GM19468 (cell line): ENCODE results near the gene SNX19.
"Not testable (repeated sequence)": the region's sequence is repeated elsewhere in the genome, so short reads cannot be mapped to it uniquely, and the experiment has no call there.

Experiments used
- ATAC-seq: cut with Tn5 transposase; IDR thresholded peaks from one replicate; pipeline ENCODE4 v1.9.1; 2021; ENCODE audit warnings: mild to moderate bottlenecking, moderate library complexity, moderate number of reproducible peaks; ENCODE audit not compliant: unreplicated experiment; ENCODE audit errors: extremely low read depth

SNX19 gene

DNA sequence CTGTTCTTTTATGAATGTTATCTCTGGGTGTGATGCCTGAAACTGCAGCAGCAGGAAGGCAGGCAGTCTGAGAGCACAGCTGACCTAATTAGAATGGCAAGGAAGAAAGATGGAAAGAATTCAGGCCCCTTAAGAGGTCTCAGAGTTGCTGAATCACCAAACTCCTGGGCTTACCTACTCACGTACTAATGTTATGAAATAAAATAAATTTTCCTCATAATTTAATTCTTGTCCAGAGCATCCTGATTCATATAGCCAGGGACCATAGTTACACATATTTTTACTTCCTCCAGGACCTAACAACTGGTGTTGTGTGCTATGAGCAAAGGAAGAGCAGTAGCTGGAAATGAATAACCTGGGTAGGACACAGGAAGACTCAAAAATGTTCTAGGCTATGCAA lies 41.9 kb downstream of the SNX19 start:
- ATAC-seq: no peak

DNA sequence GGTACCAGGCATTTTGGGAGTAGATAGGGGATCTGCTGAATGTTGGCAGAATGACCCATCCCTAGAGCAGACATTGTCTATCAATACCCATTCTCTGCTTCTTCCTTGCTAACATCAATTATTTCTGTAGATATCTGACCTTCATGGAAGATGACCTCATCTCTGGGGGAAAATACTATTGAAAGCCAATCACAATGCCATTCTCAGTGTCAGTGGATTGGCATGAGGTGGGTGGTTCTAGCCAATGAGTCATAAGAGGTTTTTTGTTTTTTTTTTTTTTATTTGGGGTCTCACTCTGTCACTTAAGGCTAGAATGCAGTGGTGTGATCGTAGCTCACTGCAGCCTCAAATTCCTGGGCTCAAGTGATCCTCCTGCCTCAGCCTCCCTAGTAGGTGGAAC lies 42.5 kb downstream of the SNX19 start:
- ATAC-seq: no peak

DNA sequence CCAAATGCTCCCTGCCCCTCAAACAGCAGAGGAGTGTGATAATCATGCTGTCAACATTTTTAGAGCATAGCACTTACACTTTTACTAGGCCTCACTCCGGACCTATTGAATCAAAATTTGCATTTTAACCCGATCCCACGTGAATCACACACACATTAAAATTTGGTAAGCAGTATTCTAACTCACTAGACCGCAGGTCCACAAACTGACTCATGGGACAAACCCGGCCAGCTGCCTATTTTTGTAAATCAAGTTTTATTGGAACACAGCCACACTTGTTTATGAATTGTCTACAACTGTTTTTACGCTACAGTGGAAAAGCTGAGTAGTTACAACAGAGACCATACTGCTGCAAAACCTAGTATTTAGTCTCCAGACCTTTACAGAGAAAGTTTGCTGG lies 43.3 kb downstream of the SNX19 start:
- ATAC-seq: no peak

DNA sequence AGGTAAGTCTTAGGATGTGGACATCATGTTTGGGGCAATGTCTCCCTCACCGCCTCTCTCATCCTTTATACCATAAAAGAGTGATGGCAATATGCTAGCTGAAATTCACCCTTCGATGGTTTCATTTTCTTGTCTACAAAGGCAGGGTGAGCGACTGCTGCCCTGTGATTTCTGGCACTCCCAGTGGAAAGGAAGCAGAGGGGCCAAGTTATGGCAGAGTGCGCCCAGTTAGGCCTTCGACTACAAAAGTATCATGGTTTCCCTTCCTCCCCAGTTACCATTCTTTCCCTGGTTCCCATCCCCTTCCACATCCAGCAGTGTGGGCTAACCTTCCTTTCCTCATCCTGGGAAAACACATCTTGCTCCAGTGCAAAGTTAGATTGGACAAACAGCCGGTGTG lies 43.8 kb downstream of the SNX19 start:
- no peak for ATAC-seq

DNA sequence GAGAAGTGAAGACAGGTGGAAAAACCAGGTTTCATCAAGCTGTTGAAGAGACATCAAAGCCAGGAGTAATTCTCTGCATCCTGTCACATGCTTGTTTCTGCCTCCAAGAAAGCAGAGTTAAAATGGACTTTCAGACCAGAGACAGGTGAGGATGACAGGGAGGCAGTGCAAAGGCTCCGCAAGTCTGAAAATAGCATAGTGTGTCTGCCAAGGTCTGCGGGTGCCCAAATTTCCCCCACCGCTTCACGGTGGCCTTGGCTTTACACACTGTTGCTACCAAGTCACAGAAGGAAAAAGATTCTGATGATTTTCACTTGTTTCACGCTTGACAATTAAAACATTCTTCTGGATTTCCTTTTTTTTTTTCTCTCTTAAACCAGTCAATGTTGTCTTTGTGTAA lies 44.2 kb downstream of the SNX19 start:
- ATAC-seq: no peak

DNA sequence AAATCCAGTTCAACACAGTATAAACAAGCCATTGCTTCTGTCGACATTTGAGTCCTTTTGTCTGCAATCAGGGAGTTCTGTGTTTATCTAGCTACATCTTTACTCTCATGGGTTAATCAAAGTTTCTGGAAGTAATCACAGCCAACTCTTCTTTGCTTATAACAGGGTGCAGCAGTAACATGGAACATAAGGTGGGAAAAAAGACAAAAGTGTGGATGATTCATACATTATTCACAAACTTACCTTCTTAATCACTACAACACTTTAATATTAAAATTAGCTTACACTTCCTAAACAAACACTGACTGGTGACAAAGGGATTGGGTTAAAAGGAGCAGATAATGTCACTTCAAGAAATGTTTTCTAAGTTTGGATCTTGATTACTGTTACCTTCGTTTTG lies 44.7 kb downstream of the SNX19 start:
- no peak for ATAC-seq

DNA sequence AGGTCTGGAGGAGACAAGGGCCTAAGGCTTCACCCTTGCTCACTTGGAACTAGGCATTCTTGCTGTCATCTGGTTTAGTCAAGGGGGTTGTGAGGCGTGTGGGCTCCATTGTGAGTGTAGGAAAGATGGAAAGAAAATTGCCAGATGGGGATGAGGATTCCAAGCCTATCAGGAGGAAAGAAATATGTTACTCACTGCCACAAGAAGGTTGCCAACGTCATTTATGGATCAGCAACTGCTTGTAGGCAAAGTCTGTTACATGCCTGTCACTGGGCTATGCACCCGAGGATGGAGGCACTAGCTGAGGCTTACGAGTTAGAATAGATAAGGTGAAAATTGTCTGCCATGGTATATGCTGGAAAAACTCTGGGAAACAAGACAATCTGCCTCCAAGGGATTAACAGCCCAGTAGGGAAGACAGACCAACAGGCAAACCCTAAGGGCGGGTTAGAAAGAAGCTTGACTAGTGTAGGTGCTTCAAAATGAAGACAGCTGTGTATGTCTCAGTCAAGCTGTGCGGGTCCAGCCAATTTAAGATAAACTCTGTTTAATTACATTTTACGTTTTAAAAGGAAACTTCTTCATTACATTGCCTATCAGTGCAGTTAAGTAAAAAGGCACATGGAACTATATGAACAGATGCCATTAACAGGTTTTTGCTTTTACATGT lies 47.4 kb downstream of the SNX19 start:
- no peak for ATAC-seq

DNA sequence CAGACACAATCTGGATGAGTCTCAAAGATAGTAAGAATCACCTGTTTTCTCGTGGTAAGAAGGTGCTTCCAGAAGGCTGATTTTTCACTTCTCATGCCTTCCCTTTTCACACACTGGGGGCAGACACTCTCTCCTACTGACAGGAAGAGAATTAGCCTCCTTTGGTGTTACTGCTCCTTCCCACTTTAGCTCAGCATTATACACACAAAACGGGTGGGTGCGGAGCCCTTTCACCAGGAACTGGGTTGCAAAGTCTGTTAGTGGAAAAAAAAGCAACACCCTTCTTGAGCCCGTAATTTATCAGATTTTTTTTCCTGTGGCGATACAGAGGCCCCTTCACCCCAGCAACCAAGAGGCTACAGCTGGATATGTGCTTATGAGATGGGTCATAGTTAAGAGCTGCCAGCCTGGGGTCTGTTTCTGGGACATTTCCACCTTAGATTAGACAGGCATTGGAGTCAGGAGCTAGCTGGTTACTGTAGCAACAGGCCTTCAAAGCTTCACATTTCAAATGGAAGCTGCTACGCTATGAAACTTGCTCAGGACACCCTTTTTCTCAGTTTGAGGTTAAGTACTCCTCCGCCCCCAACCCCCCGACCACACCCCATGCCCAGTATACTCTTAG lies 48.1 kb downstream of the SNX19 start:
- ATAC-seq: no peak

DNA sequence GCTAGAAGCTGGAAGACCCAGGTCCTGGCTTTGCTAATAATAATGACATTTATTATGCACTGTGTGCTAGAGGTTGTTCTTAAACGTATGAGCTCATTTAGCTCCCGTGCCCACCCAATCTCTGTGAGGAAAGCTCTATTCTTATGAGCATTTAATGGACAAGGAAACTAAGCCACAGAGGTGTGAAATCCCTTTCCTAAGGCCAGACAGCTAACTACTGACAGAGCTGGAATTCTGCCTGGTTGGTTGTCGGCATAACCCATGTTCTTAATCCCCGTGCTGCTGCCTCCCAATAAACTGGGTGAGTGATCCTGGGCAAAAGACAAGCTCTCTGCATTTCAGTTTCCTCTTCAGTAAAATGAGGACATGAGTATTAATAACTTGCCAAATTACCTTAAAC lies 49.4 kb downstream of the SNX19 start:
- no peak for ATAC-seq

DNA sequence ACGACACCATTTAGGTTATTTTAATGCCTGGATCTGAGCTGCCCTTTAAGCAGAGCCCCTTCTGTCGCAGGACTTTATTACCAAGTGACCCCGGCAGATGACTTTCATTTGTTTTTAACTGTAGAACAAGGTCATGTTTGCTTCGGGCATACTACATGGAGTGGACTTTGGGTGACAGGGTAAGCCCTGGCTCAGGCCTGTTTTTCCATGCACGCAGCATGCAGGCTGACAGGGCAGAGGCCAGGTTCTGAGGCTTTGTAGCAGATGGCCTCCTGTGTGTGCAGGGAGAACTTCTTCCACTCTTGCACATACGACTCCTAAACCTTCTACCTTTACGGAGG lies 50.5 kb downstream of the SNX19 start:
- no peak for ATAC-seq

DNA sequence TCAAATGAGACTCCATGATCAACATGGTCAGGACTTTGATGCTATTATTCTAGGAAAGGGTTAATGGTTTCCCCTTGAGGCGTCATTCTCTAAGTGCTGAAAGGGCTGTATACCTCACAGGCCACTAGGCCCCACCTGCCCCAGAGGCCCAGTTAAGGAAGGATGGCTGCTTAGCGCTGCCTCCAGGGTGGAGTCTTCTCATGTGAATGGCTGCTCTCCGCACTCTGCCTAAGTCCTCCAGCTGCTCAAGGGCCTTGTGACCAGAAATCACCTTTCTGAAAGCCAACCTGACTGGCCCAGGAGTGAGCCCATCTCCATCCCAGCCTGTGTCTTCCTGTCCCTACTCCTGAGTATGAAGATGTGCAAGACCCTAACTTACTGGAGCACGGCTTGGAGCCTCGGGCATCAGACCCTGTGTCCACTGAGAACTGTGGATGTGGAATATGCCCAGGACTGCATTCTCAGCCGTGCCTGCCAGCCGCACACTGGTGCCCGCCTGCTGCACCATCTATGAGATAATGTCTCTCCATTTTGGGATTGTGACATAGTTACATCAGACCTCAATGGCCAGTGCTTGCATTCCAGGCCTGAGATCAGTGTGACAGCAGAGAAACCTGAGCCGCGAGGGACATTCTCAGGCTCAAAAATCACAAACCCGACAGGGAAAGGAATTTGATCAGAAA lies 51.0 kb downstream of the SNX19 start:
- no peak for ATAC-seq

DNA sequence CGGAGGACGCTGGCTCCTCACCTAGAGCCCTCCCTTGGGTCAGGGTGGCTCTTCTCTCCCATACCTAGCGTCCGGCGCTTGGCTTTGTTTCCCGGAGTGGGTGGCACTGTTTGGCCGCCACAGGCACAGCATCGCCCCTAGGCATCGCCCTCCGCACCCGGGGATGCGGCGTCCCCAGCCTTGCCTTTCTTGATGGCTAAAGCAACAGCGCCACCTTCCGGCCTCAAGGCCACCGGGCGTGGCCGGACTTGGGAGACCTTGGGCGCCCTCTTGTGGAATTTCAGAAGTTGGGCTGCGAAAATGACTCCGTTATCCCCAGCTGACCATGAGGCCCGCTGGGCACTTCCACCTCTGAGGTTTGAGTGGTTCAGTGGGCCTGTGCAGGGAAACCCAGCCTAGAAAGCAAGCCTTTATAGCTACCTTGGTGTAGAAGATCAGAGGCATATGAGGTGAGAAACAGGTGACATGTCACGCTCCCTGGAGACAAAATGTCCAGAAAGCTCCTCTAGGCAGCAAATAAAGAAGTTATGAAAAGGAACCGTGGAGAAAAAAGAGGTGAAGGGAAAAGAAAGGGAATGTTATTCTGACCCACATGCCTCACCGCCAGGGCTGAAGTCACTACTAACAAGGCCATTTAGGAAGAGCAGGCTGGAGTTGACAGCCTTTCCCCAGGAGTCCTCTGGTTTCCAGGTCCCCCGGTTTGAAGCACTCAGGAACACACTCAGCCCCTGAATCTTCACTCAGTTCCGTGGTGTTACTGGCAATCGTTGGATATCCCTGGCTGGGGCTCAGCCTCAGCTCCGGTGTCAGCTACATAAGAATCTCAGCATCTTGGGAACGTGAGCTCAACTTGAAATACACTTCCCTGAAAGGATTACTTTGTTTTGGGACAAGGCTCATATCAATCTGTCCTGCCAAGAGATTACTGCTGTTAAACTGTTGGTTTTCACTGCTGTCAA lies 54.1 kb downstream of the SNX19 start:
- peak; percentile 51 for ATAC-seq

DNA sequence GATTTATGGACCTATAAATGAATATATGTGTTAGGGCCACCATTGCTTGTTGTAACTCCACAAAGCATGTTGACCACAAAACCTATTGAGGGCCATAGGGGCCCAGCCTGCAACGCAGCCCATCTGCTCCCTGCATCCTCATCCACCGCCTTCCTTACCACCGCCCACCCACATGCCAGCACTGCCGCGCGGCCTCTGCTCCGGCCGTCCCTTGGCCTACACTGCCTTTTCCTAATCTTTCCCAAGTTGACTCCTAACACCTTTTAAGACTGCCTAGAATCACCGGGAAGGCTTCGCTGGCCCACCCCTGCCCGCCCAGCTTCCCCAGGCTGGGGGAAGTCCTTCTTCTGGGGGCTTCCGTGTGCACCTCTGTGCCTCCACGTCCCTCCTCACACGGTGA lies 55.0 kb downstream of the SNX19 start:
- ATAC-seq: no peak

DNA sequence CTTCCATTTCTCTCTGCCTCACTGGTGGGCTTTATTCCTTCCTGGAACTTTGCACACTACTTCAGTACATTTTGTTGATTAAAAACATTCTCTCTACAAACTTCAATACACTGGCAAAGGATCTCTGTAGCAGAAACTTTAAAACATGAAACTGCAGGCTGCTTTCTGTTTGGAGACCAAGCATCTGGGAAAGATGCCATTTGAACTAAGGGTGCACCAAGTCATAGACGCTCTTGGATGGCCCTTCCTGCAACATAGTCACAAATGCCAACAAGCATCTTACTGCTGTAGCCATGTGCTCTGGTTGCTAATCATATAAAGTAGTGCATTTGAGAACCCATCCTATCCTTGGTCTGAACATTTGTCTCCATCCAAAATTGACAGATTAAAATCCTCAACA lies 56.4 kb downstream of the SNX19 start:
- no peak for ATAC-seq

DNA sequence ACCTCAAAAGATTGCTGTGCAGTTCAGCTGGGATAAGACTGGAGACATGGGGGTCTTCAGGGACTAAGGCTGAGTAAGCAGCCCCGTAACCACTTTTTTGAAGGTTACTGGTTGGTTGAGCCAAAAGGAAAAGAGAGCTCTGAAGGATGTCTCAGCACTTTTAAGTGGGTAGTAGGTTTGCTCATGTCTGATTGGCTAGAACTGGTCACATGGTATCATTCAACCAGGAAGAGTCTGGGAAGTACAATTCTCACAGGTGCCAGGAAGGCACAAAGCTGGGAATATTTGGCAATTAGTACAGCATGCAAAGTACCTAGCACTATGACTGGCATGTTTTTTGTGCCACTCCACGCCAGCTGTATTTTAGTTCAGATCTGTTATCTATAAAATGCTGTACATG lies 58.1 kb downstream of the SNX19 start:
- ATAC-seq: no peak

DNA sequence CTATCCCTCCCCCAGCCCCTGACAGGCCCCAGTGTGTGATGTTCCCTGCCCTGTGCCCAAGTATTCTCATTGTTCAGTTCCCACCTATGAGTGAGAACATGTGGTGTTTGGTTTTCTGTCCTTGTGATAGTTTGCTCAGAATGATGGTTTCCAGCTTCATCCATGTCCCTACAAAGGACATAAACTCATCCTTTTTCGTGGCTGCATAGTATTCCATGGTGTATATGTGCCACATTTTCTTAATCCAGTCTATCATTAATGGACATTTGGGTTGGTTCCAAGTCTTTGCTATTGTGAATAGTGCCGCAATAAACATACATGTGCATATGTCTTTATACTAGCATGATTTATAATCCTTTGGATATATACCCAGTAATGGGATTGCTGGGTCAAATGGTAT lies 60.6 kb downstream of the SNX19 start:
- ATAC-seq: not testable (repeated sequence)

DNA sequence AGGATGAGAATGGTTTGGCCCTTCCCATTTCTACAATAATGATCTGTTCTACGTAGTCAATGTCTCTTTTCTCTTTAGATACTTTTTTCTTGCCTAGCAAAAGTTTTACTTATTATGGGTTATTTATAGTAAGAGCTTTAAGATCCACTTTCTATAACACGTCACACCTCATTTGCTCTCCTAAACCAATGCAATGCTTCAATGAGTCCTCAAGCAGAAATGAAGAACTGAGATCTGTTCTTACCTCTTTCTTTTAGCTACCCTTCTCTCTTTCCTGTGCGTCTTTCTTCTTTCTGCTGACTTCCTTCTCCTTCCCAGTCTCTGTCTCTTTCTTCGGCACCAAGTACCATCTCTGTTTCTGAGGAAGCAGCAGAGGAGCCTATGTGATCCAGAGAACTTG lies 61.8 kb downstream of the SNX19 start:
- no peak for ATAC-seq

DNA sequence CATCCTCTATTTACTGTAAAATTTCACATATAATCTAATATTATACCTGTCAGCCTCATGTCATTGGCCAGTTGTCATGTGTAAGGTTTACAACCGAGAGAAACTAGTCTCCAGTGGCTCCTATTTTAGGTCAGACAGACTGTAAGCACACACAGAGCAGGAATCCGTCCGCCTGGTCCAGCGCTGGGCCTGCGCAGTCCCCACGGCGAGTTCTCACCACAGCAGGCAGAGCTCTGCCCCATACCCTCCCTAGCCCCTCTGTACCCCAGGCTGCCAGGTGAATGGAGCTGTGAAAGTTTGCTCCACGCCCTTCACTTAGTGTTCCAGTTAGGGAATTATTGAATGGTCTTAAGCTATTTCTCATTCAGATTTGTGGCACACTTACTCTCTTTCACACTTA lies 63.7 kb downstream of the SNX19 start:
- no peak for ATAC-seq

DNA sequence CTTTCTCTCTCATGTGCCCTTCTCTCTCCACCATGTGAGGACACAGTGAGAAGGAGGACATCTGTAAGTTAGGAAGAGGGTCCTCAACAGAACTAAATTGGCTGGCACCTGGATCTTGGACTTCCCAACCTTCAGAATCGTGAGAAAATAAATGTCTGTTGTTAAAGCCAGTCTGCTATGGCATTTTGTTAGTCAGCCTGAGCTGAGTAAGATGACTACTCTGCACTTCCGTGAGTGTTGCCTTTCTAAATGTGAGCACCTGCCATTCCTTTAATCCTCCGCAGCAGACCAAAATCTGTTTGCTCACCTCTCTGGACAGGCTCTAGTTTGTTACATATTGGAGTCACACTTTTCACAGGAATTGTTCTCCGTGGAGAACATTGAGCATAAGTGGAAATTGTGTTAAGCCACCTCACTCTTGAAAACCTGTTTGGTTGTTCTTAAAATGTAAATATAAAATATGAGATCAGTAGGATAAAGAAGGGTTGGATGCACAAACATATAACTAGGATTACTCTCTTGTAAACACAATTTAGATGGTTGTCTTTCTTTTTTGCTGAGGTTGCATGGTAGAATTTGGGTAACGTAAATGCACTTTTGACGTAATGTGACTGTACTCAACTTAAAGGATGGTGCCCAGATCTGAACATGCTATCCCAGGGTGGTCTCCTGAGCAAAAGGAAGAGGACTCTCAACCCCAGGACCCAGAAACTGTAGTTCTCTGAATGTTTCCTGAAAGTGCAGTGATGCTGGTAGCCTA lies 65.9 kb downstream of the SNX19 start:
- no peak for ATAC-seq

DNA sequence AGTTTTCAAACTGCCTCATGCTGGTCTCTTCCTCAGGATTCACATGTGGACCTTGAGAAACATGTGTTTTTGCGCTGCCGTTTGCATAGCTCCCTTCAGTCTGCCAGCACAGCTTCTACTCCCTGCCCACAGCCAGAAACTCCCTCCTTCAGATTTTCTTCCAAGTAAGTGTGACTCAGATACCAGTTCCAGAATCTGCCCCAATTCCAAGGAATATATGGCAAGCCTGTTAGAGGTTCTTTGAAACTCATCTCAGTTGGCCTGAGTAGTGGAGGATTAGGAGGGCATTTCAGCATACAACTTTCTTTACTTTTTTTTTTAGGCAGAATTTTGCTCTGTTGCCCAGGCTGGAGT lies 67.1 kb downstream of the SNX19 start:
- no peak for ATAC-seq
